BLaER1 (cell line): ENCODE results near the gene STX1A.

Experiments
- H3K27ac ChIP-seq: shearing (Covaris generic); formaldehyde crosslinking; 2 replicates; pipeline ENCODE4 v1.8.1; 2022
- H3K27me3 ChIP-seq: shearing (Covaris generic); formaldehyde crosslinking; 2 replicates; pipeline ENCODE4 v1.8.1; 2022
- H3K36me3 ChIP-seq: shearing (Covaris generic); formaldehyde crosslinking; 2 replicates; pipeline ENCODE4 v1.8.1; 2022
- H3K4me1 ChIP-seq: shearing (Covaris generic); formaldehyde crosslinking; 2 replicates; pipeline ENCODE4 v1.8.1; 2022
- H3K4me2 ChIP-seq: shearing (Covaris generic); formaldehyde crosslinking; 2 replicates; pipeline ENCODE4 v1.8.1; 2022
- H3K4me3 ChIP-seq: shearing (Covaris generic); formaldehyde crosslinking; 2 replicates; pipeline ENCODE4 v1.8.1; 2022
- H3K9ac ChIP-seq: shearing (Covaris generic); formaldehyde crosslinking; 2 replicates; pipeline ENCODE4 v1.8.1; 2022
- H3K9me3 ChIP-seq: shearing (Covaris generic); formaldehyde crosslinking; 2 replicates; pipeline ENCODE4 v1.8.1; 2022
- H4K20me1 ChIP-seq: shearing (Covaris generic); formaldehyde crosslinking; 2 replicates; pipeline ENCODE4 v1.8.1; 2022
- Cebpa-rat ChIP-seq: shearing (Covaris generic); IDR thresholded peaks from 2 replicates; pipeline ENCODE4 v1.8.1; 2022

STX1A gene

DNA sequence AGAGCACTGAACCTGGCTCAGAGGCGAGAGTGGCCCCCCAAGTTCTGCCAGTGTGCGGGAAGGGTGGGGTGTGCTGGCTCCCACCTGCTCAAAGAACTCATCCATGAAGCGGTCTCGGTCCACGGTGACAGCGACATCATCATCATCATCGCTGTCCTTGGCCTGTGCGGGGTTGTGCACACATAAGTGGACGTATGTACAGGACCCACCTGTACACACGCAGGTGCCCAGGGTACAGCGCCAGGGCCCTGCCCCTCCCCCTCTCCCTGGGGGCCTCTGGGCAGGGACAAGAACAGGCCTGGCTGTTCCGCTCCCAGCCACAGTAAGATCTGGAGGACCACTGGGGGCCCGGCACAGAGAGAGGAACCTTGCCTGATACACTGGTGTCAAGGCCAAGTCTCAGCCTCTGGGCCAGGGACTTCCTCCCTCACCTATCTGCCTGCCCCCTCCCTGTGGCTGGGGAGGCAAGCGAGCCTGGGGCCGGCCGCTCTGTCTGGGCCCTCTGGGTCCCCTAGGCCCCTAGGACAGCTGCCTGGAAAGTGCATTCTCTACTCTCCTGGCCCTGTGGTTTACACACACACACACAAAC is 10.4 kb downstream of the STX1A start:
- peaks cover 34% of the 10 kb centered on the region for H3K27me3 ChIP-seq
- no peak overlapping the region for H3K9ac ChIP-seq
- no peaks in the 10 kb centered on the region for H3K36me3 ChIP-seq
- H3K4me2 ChIP-seq, result peak overlapping the region; percentile 99
- H4K20me1 ChIP-seq, result peaks cover 67% of the 10 kb centered on the region
- no peak overlapping the region for H3K27ac ChIP-seq
- no peaks in the 10 kb centered on the region for H3K9me3 ChIP-seq
- no peak overlapping the region for H3K4me3 ChIP-seq
- peaks cover 82% of the 10 kb centered on the region for H3K4me1 ChIP-seq
- no peak for TF ChIP-seq Cebpa-rat

GRCh38 chr7:73707045-73707631 is 12.3 kb downstream of the STX1A start:
- Histone ChIP-seq H3K9ac (peak overlapping the region; percentile 78), H3K4me1 (peaks cover 93% of the 10 kb centered on the region), H3K27ac (peak overlapping the region; percentile 91), H3K9me3 (no peaks in the 10 kb centered on the region), H3K36me3 (no peaks in the 10 kb centered on the region), H3K4me2 (peak overlapping the region; percentile 99), H3K4me3 (peak overlapping the region; percentile 54), H3K27me3 (peaks cover 15% of the 10 kb centered on the region; the same call in 1 of the 2 replicates), H4K20me1 (peaks cover 59% of the 10 kb centered on the region)
- no peak for TF ChIP-seq Cebpa-rat

GRCh38 chr7:73706126-73707044 is 13.1 kb downstream of the STX1A start:
- peaks cover 58% of the 10 kb centered on the region for H4K20me1 ChIP-seq
- peaks cover 7% of the 10 kb centered on the region; the same call in 1 of the 2 replicates for H3K27me3 ChIP-seq
- no peak for TF ChIP-seq Cebpa-rat
- H3K4me3 ChIP-seq, result peak overlapping the region; percentile 54
- peak overlapping the region; percentile 91 for H3K27ac ChIP-seq
- peak overlapping the region; percentile 78 for H3K9ac ChIP-seq
- peaks cover 92% of the 10 kb centered on the region for H3K4me1 ChIP-seq
- no peaks in the 10 kb centered on the region for H3K36me3 ChIP-seq
- no peaks in the 10 kb centered on the region for H3K9me3 ChIP-seq
- peak overlapping the region; percentile 99 for H3K4me2 ChIP-seq

- TF ChIP-seq Cebpa-rat, result no peak
- Histone ChIP-seq H3K4me3 (peak overlapping the region; percentile 54), H3K9me3 (no peaks in the 10 kb centered on the region), H3K4me1 (peaks cover 84% of the 10 kb centered on the region), H3K27me3 (0 out of 2 replicates have a peak, but pooled peaks cover under 1% of the 10 kb centered on the region), H3K36me3 (no peaks in the 10 kb centered on the region), H4K20me1 (peaks cover 58% of the 10 kb centered on the region), H3K27ac (peak overlapping the region; percentile 91), H3K9ac (peak overlapping the region; percentile 78), H3K4me2 (peak overlapping the region; percentile 99)
Observed at GRCh38 chr7:73705551-73705920, 13.9 kb downstream of the STX1A start.

- Histone ChIP-seq H3K27me3 (no peaks in the 10 kb centered on the region), H3K27ac (peak overlapping the region; percentile 91), H3K9me3 (no peaks in the 10 kb centered on the region), H3K4me2 (peak overlapping the region; percentile 99), H3K36me3 (peaks cover under 1% of the 10 kb centered on the region), H3K4me1 (peaks cover 86% of the 10 kb centered on the region), H3K9ac (peak overlapping the region; percentile 78), H3K4me3 (peak overlapping the region; percentile 54), H4K20me1 (peaks cover 58% of the 10 kb centered on the region)
- no peak for TF ChIP-seq Cebpa-rat
Observed at GRCh38 chr7:73704640-73705550, 14.6 kb downstream of the STX1A start.

DNA sequence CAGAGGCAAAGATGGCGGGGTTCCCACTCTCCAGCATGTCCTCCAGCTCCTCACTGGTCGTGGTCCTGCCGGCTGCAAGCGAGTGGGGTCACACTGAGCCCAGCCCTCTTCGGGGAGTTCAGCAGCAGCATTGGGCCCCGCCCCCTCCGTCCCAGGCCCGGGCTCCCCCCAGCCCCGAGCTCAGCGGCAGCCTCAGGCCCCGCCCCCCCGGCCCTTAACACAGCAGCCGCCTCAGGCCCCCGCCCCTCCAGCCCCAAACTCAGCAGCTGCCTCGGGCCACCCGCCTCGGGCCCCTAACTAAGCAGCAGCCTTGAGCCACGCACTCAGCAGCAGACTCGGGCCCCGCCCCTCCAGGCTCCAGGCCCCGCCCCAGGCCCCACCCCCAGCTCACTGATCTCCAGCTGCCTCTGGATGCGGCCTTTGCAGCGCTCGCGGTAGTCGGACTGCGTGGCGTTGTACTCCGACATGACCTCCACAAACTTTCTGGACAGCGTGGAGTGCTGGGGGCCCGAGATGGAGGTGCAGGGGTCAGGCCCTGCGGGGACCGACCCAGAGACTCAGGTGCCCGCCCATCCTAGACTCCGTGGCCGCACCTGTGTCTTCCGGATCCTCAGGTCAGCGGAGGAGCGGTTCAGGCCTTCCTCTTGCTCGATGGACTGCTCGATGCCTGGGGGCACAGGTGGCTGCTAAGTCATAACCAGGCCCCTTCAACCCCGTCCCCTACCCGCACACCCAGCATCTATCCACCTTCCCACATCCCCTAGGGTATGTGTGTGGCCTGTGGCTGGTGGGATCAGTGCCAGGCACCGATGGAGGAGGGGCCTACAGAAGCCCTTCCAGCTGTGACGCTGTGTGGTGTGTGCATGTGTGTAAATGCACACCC is 15.5 kb downstream of the STX1A start:
- Histone ChIP-seq H3K27me3 (no peaks in the 10 kb centered on the region), H4K20me1 (peaks cover 58% of the 10 kb centered on the region), H3K9me3 (no peaks in the 10 kb centered on the region), H3K4me2 (peak overlapping the region; percentile 99), H3K4me1 (peaks cover 86% of the 10 kb centered on the region), H3K36me3 (peaks cover 9% of the 10 kb centered on the region), H3K9ac (peak overlapping the region; percentile 69; the same call in 1 of the 2 replicates), H3K27ac (peak overlapping the region; percentile 91), H3K4me3 (peak overlapping the region; percentile 54)
- TF ChIP-seq Cebpa-rat, result no peak

- Histone ChIP-seq H3K4me3 (peak overlapping the region; percentile 31; the same call in 1 of the 2 replicates), H3K27ac (no peak overlapping the region), H3K36me3 (peaks cover 17% of the 10 kb centered on the region), H3K9ac (no peak overlapping the region; the same call in 1 of the 2 replicates), H3K27me3 (no peaks in the 10 kb centered on the region), H3K4me1 (peaks cover 86% of the 10 kb centered on the region), H3K4me2 (peak overlapping the region; percentile 94), H3K9me3 (no peaks in the 10 kb centered on the region), H4K20me1 (peaks cover 58% of the 10 kb centered on the region)
- TF ChIP-seq Cebpa-rat, result no peak
Observed at GRCh38 chr7:73703225-73703624, 16.2 kb downstream of the STX1A start.

DNA sequence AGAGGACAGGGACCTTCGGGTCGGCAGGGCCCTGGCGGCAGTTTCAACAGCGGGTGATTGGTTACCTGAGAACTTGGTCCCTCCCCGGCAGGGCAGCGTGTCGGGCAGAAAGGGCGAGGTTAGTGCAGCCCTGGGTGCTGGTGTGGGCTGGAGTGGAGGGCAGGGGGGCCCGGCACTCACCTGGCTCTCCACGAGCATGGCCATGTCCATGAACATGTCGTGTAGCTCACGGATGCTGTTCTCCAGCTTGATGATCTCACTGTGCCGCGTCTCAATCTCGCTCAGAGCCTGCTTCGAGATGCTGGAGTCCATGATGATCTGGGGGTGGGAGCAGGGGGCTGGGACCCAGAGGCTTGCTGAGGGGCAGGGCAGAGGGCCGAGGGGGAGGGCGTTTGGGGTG is 16.8 kb downstream of the STX1A start:
- no peaks in the 10 kb centered on the region for H3K27me3 ChIP-seq
- peaks cover 61% of the 10 kb centered on the region for H4K20me1 ChIP-seq
- no peak overlapping the region for H3K4me3 ChIP-seq
- H3K4me2 ChIP-seq, result peak overlapping the region; percentile 94
- no peak overlapping the region for H3K27ac ChIP-seq
- TF ChIP-seq Cebpa-rat, result no peak
- peaks cover 82% of the 10 kb centered on the region for H3K4me1 ChIP-seq
- H3K9me3 ChIP-seq, result no peaks in the 10 kb centered on the region
- H3K9ac ChIP-seq, result no peak overlapping the region
- H3K36me3 ChIP-seq, result peaks cover 23% of the 10 kb centered on the region
